ENCODE measurements around the gene MEAK7. TPM values are rescaled to one million over a fixed set of nuclear protein-coding genes. Genes with fewer than 3 reads are reported as not detected.
A peak's percentile ranks its signal among the peaks of the same experiment; 100 is the strongest.

Gene MEAK7
- polyA plus RNA-seq, 3 donors, result 16.9 to 20.6 (median 18.9) TPM

GRCh38 chr16:84482001-84482891 lies 22.2 kb downstream of the MEAK7 start:
- DNase-seq (ENCODE audit: extremely low read depth in 1 of 11, low read depth in 9 of 11, low spot score in 4 of 11), result peak in 1 of 11 donors; percentile 12

- DNase-seq (ENCODE audit: extremely low read depth in 1 of 11, low read depth in 9 of 11, low spot score in 4 of 11), result no peak
These were observed 23.3 kb downstream of the MEAK7 start for GRCh38 chr16:84481051-84481735.

- DNase-seq (ENCODE audit: extremely low read depth in 1 of 11, low read depth in 9 of 11, low spot score in 4 of 11), result no peak
These were observed 24.6 kb downstream of the MEAK7 start for GRCh38 chr16:84479716-84480450.

- DNase-seq (ENCODE audit: extremely low read depth in 1 of 11, low read depth in 9 of 11, low spot score in 4 of 11), result no peak
These were observed 26.1 kb downstream of the MEAK7 start for GRCh38 chr16:84478172-84478947.

GRCh38 chr16:84477661-84478060 lies 26.8 kb downstream of the MEAK7 start:
- DNase-seq (ENCODE audit: extremely low read depth in 1 of 11, low read depth in 9 of 11, low spot score in 4 of 11), result no peak

- DNase-seq (ENCODE audit: extremely low read depth in 1 of 11, low read depth in 9 of 11, low spot score in 4 of 11), result no peak
These were observed 28.1 kb downstream of the MEAK7 start for GRCh38 chr16:84476401-84476800.

- DNase-seq (ENCODE audit: extremely low read depth in 1 of 11, low read depth in 9 of 11, low spot score in 4 of 11), result no peak
These were observed 28.7 kb downstream of the MEAK7 start for GRCh38 chr16:84475643-84476240.

GRCh38 chr16:84471966-84472365 lies 32.5 kb downstream of the MEAK7 start:
- no peak for DNase-seq (ENCODE audit: extremely low read depth in 1 of 11, low read depth in 9 of 11, low spot score in 4 of 11)

GRCh38 chr16:84471316-84471715 lies 33.1 kb downstream of the MEAK7 start:
- no peak for DNase-seq (ENCODE audit: extremely low read depth in 1 of 11, low read depth in 9 of 11, low spot score in 4 of 11)

- no peak for DNase-seq (ENCODE audit: extremely low read depth in 1 of 11, low read depth in 9 of 11, low spot score in 4 of 11)
These were observed 36.8 kb downstream of the MEAK7 start for GRCh38 chr16:84467709-84468108.

- no peak for DNase-seq (ENCODE audit: extremely low read depth in 1 of 11, low read depth in 9 of 11, low spot score in 4 of 11)
These were observed 37.2 kb downstream of the MEAK7 start for GRCh38 chr16:84467256-84467655.

- no peak for DNase-seq (ENCODE audit: extremely low read depth in 1 of 11, low read depth in 9 of 11, low spot score in 4 of 11)
These were observed 37.8 kb downstream of the MEAK7 start for GRCh38 chr16:84466692-84467091.

- DNase-seq (ENCODE audit: extremely low read depth in 1 of 11, low read depth in 9 of 11, low spot score in 4 of 11), result no peak
These were observed 39.3 kb downstream of the MEAK7 start for GRCh38 chr16:84465154-84465553.

- no peak for DNase-seq (ENCODE audit: extremely low read depth in 1 of 11, low read depth in 9 of 11, low spot score in 4 of 11)
These were observed 40.3 kb downstream of the MEAK7 start for GRCh38 chr16:84464116-84464515.

- no peak for DNase-seq (ENCODE audit: extremely low read depth in 1 of 11, low read depth in 9 of 11, low spot score in 4 of 11)
These were observed 41.2 kb downstream of the MEAK7 start for GRCh38 chr16:84463221-84463620.

- DNase-seq (ENCODE audit: extremely low read depth in 1 of 11, low read depth in 9 of 11, low spot score in 4 of 11), result no peak
These were observed 41.9 kb downstream of the MEAK7 start for GRCh38 chr16:84462296-84463210.

- DNase-seq (ENCODE audit: extremely low read depth in 1 of 11, low read depth in 9 of 11, low spot score in 4 of 11), result no peak
These were observed 42.8 kb downstream of the MEAK7 start for GRCh38 chr16:84461413-84462295.

Measured in renal cortex interstitium (tissue), 11 donors.